ENCODE results near the gene DCHS1.

GRCh38 chr11:6584528-6584927 is 71.1 kb downstream of the DCHS1 start:
- TF ChIP-seq, protein P1, sequence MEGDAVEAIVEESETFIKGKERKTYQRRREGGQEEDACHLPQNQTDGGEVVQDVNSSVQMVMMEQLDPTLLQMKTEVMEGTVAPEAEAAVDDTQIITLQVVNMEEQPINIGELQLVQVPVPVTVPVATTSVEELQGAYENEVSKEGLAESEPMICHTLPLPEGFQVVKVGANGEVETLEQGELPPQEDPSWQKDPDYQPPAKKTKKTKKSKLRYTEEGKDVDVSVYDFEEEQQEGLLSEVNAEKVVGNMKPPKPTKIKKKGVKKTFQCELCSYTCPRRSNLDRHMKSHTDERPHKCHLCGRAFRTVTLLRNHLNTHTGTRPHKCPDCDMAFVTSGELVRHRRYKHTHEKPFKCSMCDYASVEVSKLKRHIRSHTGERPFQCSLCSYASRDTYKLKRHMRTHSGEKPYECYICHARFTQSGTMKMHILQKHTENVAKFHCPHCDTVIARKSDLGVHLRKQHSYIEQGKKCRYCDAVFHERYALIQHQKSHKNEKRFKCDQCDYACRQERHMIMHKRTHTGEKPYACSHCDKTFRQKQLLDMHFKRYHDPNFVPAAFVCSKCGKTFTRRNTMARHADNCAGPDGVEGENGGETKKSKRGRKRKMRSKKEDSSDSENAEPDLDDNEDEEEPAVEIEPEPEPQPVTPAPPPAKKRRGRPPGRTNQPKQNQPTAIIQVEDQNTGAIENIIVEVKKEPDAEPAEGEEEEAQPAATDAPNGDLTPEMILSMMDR (conservative IDR thresholded peaks at IDR 0.05; ENCODE audit: low read length), result no peak
- no peak for TF ChIP-seq EZH2phosphoT487 (IDR thresholded peaks at IDR 0.05; ENCODE audit: borderline replicate concordance)
